ENCODE measurements around the gene MAT1A. TPM values are rescaled to one million over a fixed set of nuclear protein-coding genes. Genes with fewer than 3 reads are reported as not detected.

MAT1A gene
- total and polyA plus RNA-seq, 8 donors: 4.7 to 15.6 (median 8.9) TPM

DNA sequence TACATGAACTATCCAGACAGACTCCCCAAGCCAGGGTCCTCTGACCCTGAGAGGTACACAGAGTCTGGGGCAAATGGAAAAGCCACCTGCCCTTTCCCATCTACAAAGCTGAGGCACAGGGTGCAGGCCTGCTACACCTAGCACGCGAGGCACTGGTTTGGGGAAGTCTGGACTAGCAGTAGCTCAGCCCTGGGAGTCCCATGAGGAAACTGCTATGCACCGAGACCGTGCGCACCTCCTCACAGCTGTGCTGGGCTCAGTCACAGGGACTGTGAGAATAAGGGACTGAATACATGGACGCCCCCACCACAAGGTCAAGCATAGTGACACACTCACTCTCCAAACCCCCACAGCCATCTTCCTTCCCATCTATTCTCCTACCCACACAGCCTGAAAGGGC is 8.2 kb downstream of the MAT1A start:
- no peaks in the 10 kb centered on the region for H3K9me3 ChIP-seq
- H3K36me3 ChIP-seq: no peaks in the 10 kb centered on the region
- no peaks in the 10 kb centered on the region for H3K27me3 ChIP-seq
- DNase-seq (peak in 1 of 6 donors; percentile 58), FAIRE-seq (no peak), ATAC-seq (peak; percentile 7 to 26 (median 12))
- no peak overlapping the region for H3K4me3 ChIP-seq
- peaks cover 0 to 24% (median 22%) of the 10 kb centered on the region in 3 donors for H3K4me1 ChIP-seq
- peak overlapping the region in 1 of 4 donors; percentile 37 for H3K27ac ChIP-seq
- 42% methylated on average over 6 of the region's 6 CpGs for WGBS, 2 donors
- intact Hi-C loops (cut with DNase I): no loop called here
- TF ChIP-seq, protein P1, sequence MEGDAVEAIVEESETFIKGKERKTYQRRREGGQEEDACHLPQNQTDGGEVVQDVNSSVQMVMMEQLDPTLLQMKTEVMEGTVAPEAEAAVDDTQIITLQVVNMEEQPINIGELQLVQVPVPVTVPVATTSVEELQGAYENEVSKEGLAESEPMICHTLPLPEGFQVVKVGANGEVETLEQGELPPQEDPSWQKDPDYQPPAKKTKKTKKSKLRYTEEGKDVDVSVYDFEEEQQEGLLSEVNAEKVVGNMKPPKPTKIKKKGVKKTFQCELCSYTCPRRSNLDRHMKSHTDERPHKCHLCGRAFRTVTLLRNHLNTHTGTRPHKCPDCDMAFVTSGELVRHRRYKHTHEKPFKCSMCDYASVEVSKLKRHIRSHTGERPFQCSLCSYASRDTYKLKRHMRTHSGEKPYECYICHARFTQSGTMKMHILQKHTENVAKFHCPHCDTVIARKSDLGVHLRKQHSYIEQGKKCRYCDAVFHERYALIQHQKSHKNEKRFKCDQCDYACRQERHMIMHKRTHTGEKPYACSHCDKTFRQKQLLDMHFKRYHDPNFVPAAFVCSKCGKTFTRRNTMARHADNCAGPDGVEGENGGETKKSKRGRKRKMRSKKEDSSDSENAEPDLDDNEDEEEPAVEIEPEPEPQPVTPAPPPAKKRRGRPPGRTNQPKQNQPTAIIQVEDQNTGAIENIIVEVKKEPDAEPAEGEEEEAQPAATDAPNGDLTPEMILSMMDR (IDR thresholded peaks at IDR 0.05): no peak

DNA sequence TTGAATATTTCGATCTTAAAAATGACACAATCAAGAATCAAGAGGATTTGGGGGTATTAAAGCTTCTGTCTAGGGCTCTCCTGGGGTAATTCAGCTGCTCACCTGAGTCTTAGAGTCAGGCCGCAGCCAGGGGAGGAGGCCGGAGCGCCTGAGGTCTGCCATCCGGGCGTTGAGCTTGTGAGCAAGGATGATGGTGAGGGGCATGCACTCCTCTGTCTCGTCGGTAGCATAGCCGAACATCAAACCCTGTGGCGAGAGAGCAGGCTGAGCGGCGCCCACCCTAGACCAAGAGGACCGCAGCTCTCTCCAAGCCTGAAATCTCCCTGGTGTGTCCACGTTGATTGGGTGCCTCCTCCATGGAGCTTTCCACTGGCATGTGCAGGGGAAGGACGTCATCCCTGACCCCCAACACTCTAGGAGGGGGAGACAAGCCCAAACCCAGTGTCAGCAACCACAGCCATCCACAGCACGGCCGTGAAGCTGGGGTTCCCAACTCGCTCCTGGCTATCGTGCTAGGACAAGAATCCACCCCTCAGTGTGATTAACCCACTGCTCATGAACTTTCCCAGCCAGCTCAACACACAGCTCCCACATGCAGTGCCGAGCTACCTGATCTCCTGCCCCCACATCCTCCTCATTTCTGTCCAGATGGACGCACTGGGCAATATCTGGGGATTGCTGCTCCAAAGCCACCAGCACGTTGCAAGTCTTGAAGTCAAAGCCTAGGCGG is 9.2 kb downstream of the MAT1A start:
- TF ChIP-seq, protein P1 (IDR thresholded peaks at IDR 0.05): no peak
- intact Hi-C loops (cut with DNase I): no loop called here
- Histone ChIP-seq H3K27me3 (no peaks in the 10 kb centered on the region), H3K4me3 (no peak overlapping the region), H3K36me3 (no peaks in the 10 kb centered on the region), H3K4me1 (peaks cover 0 to 21% (median 19%) of the 10 kb centered on the region in 3 donors), H3K27ac (no peak overlapping the region), H3K9me3 (no peaks in the 10 kb centered on the region)
- no peak for DNase-seq
- ATAC-seq: no peak
- FAIRE-seq: no peak
- WGBS, 2 donors: 87 to 92% methylated on average over 23 of the region's 23 CpGs

DNA sequence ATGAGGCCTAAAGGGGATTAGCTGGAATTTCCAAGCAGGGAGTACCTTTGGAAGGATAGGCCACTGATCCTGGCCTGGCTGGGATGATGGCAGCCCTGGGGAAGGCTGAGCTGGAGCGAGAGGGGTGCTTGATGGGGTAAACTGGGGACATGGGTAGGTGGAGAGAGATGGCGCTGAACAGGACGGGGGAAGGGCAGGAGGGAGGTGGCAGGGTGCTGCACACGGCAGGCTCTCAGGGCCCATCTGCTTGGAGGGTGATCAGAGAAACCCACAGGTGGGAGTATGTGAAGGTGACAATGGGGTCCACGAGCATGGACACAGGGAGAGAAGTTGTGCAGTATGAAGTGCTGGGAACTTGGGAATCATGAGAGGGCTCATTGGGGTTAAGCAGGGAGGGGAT is 10.3 kb downstream of the MAT1A start:
- no peak for ATAC-seq

DNA sequence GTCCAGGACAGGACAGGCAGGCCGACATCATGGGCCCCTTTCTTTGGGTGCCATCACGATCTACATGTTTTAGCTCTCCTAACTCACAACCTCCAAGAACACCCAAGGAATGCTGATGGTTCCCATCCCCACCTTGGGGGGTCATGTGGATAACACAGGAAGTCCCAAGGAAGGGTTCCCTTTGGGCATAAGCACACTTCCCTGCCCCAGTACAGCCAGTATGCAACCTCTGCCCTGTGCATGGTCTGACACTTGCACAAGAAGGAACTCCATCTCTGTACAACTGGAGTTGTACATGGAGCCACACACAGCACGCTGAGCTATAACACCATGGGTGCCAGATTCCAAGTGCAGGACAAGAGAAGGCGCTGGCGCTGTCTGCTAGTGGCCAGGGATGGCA is 11.0 kb downstream of the MAT1A start:
- TF ChIP-seq, protein P1 (IDR thresholded peaks at IDR 0.05): no peak
- Histone ChIP-seq H3K4me1 (peaks cover 0 to 21% (median 19%) of the 10 kb centered on the region in 3 donors), H3K4me3 (no peak overlapping the region), H3K36me3 (no peaks in the 10 kb centered on the region), H3K27me3 (no peaks in the 10 kb centered on the region), H3K27ac (peak overlapping the region in 2 of 4 donors; percentile 72 to 86), H3K9me3 (no peaks in the 10 kb centered on the region)
- ATAC-seq: no peak
- no peak for DNase-seq
- FAIRE-seq: no peak
- WGBS, 2 donors: 86 to 92% methylated on average over 5 of the region's 5 CpGs
- intact Hi-C loops (cut with DNase I): no loop called here

More for the DNA sequence above, 10.3 kb downstream of the MAT1A start:
- no peaks in the 10 kb centered on the region for H3K9me3 ChIP-seq
- no peaks in the 10 kb centered on the region for H3K27me3 ChIP-seq
- no peaks in the 10 kb centered on the region for H3K36me3 ChIP-seq
- 89 to 97% methylated on average over 5 of the region's 5 CpGs for WGBS, 2 donors
- H3K4me1 ChIP-seq: peaks cover 0 to 21% (median 19%) of the 10 kb centered on the region in 3 donors
- no peak overlapping the region for H3K27ac ChIP-seq
- no peak overlapping the region for H3K4me3 ChIP-seq
- intact Hi-C loops (cut with DNase I): no loop called here
- DNase-seq (no peak), FAIRE-seq (no peak)
- TF ChIP-seq, protein P1 (IDR thresholded peaks at IDR 0.05): no peak
